K562 (cell line): ENCODE data around the gene PRKD1. TPM values are rescaled to one million over a fixed set of nuclear protein-coding genes. Genes with fewer than 3 reads are reported as not detected.

ENCODE experiments used
- CHCHD3 ChIP-seq: fragments of 250-450 bp; sonication (Bioruptor Pico); IDR thresholded peaks from 2 replicates; pipeline ENCODE4 v2.1.2; 2022; ENCODE audit warnings: mild to moderate bottlenecking
- CREBBP ChIP-seq: IDR thresholded peaks from one replicate; pipeline ENCODE4 v1.6.1; 2012; ENCODE audit warnings: low read depth, mild to moderate bottlenecking, control low read depth, inconsistent platforms, low read length
- GATA2 ChIP-seq: sonication (generic); formaldehyde crosslinking; IDR thresholded peaks from 2 replicates; pipeline ENCODE4 v1.4.0; 2020; ENCODE audit warnings: mild to moderate bottlenecking, missing genetic modification reagents
- GTF3C2 ChIP-seq: IDR thresholded peaks from 3 replicates; pipeline ENCODE4 v1.6.1; 2011; ENCODE audit warnings: borderline replicate concordance, mild to moderate bottlenecking, moderate library complexity; ENCODE audit not compliant: insufficient read length; ENCODE audit errors: extremely low read depth
- HINFP ChIP-seq: fragments of 450-650 bp; conservative IDR thresholded peaks from 2 replicates; pipeline ENCODE4 v1.6.1; 2016; ENCODE audit warnings: missing genetic modification characterization, low read depth, mild to moderate bottlenecking, control low read depth, missing compliant biosample characterization
- HNRNPK ChIP-seq: fragments of 200-400 bp; formaldehyde crosslinking; IDR thresholded peaks from one replicate; pipeline ENCODE4 v1.6.1; 2018; ENCODE audit warnings: mild to moderate bottlenecking, low read depth, low read length; ENCODE audit not compliant: poor library complexity, severe bottlenecking
- KAT7 ChIP-seq: sonication (generic); formaldehyde crosslinking; IDR thresholded peaks from 2 replicates; pipeline ENCODE4 v1.8.0; 2022; ENCODE audit warnings: missing genetic modification reagents, mild to moderate bottlenecking, borderline replicate concordance
- MAFK ChIP-seq: IDR thresholded peaks from 2 replicates; pipeline ENCODE4 v1.6.1; 2011; ENCODE audit warnings: low read length, improper control_type of control experiment
- MIER1 ChIP-seq: fragments of 450-650 bp; IDR thresholded peaks from 2 replicates; pipeline ENCODE4 v1.6.1; 2016; ENCODE audit warnings: antibody characterized with exemption, mild to moderate bottlenecking, low read depth
- NCOA2 ChIP-seq, 2 experiments: fragments of 450-650 bp; IDR thresholded peaks; 2 replicates each; pipeline ENCODE4 v1.6.1; 2018; ENCODE audit warnings: mild to moderate bottlenecking in 2 of 2, moderate library complexity in 1 of 2; ENCODE audit not compliant: partially characterized antibody in 2 of 2
- PCBP1 ChIP-seq: fragments of 200-400 bp; formaldehyde crosslinking; IDR thresholded peaks from 2 replicates; pipeline ENCODE4 v1.6.1; 2018; ENCODE audit warnings: mild to moderate bottlenecking, low read depth, low read length; ENCODE audit not compliant: poor library complexity, severe bottlenecking
- SMARCE1 ChIP-seq: fragments of 450-650 bp; IDR thresholded peaks from 2 replicates; pipeline ENCODE4 v1.7.1; 2016; ENCODE audit warnings: mild to moderate bottlenecking
- TEAD4 ChIP-seq, 2 experiments: sonication (generic) in 1 of 2; formaldehyde crosslinking in 1 of 2; IDR thresholded peaks; 2 replicates each; pipeline versions ENCODE4 v1.6.1 to v1.8.0; 2012 to 2022; ENCODE audit warnings: borderline replicate concordance in 1 of 2, inconsistent platforms in 1 of 2, low read length in 1 of 2, mild to moderate bottlenecking in 1 of 2, missing genetic modification reagents in 1 of 2
- ZBTB33 ChIP-seq: sonication (generic); formaldehyde crosslinking; IDR thresholded peaks from 2 replicates; pipeline ENCODE4 v1.8.1; 2023; ENCODE audit warnings: mild to moderate bottlenecking, missing genetic modification reagents
- ZFP36 ChIP-seq: fragments of 150-350 bp; IDR thresholded peaks from 2 replicates; pipeline ENCODE4 v1.6.1; 2018; ENCODE audit warnings: low read length, low read depth; ENCODE audit not compliant: partially characterized antibody
- ZNF740 ChIP-seq, 3 experiments: fragments of 200-800 bp in 1 of 3; sonication (Bioruptor generic) in 1 of 3; sonication (generic) in 1 of 3; formaldehyde crosslinking in 1 of 3; IDR thresholded peaks; 2 replicates each; pipeline versions ENCODE4 v1.6.1 to v1.8.0; 2016 to 2022; ENCODE audit warnings: mild to moderate bottlenecking in 2 of 3, missing compliant biosample characterization in 2 of 3, missing genetic modification characterization in 2 of 3, missing genetic modification reagents in 1 of 3
- ZZZ3 ChIP-seq: fragments of 450-650 bp; IDR thresholded peaks from 2 replicates; pipeline ENCODE4 v1.6.1; 2016; ENCODE audit warnings: antibody characterized with exemption, mild to moderate bottlenecking, moderate library complexity
- polyA plus RNA-seq, 8 experiments: library from polyadenylated mRNA; depleted of rRNA in 4 of 8; stranded (reverse) in 5 of 8; unstranded in 3 of 8; fragments of >200 nt; fragmentation: Nextera tagmentation in 2 of 8; fragmentation: Illumina TruSeq in 1 of 8; extraction: Ambion mirVana in 2 of 8; extraction: Trizol in 1 of 8; gene quantifications; 2 replicates each; pipeline versions ENCODE4 v1.2.1 to v1.2.3, GENCODE V29; 2011 to 2014; ENCODE audit warnings: inconsistent platforms in 1 of 8, missing spikeins in 1 of 8
- total RNA-seq, 7 experiments: library from RNA; depleted of rRNA in 6 of 7; stranded (reverse); fragments of >200 nt in 6 of 7; fragmentation: Illumina TruSeq in 2 of 7; extraction: Trizol in 2 of 7; gene quantifications; 2 replicates each; pipeline versions ENCODE4 v1.2.1 to v1.2.3, GENCODE V29; 2011 to 2021; ENCODE audit warnings: low replicate concordance in 1 of 7

PRKD1 gene
- total and polyA plus RNA-seq, 9 of the 15 experiments (the other 6 are each of a cell fraction or from before 2014, with no cell fraction given), result 0.04 to 0.25 (median 0.13) TPM; not detected in 1

GRCh38 chr14:29650554-29651269, 276.9 kb downstream of the PRKD1 start (continued):
- TF ChIP-seq TEAD4 (IDR thresholded peaks at IDR 0.05; ENCODE audit: low read length) (peak; percentile 97), TEAD4 (CRISPR knock-in tag; IDR thresholded peaks at IDR 0.05; ENCODE audit: borderline replicate concordance) (no peak), ZBTB33 (CRISPR knock-in tag) (no peak), HINFP (tag) (no peak), GATA2 (CRISPR knock-in tag) (peak; percentile 67; the same call in 1 of the 2 replicates), KAT7 (CRISPR knock-in tag) (no peak), CREBBP (no peak), ZZZ3 (no peak), ZFP36 (no peak), GTF3C2 (no peak), ZNF740 (CRISPR knock-in tag; IDR thresholded peaks at IDR 0.05) (no peak), ZNF740 (tag; IDR thresholded peaks at IDR 0.05) (no peak), MAFK (no peak), PCBP1 (no peak), MIER1 (no peak), CHCHD3 (no peak), SMARCE1 (peak; percentile 85), HNRNPK (no peak), NCOA2 (IDR thresholded peaks at IDR 0.05; ENCODE audit: partially characterized antibody in 2 of 2) (no peak)
